Peyer's patch (tissue), 4 donors: ENCODE results near the gene RANBP1. TPM values are rescaled to one million over a fixed set of nuclear protein-coding genes. Genes with fewer than 3 reads are reported as not detected.

ENCODE experiments used
- DNase-seq, 3 donors: peaks; one replicate each; pipeline ENCODE4 v3.0.0-alpha.2; 2017 to 2019
- H3K27ac ChIP-seq, 4 donors: fragments of 200-600 bp; sonication (generic); one replicate each; pipeline ENCODE4 v1.5.1; 2016 to 2019
- H3K27me3 ChIP-seq, 2 donors: fragments of 200-600 bp; sonication (generic); one replicate each; pipeline ENCODE4 v1.5.1; 2019
- H3K36me3 ChIP-seq, 3 donors: fragments of 200-600 bp; sonication (generic); one replicate each; pipeline ENCODE4 v1.5.1; 2016 to 2019
- H3K4me1 ChIP-seq, 4 donors: fragments of 200-600 bp; sonication (generic); one replicate each; pipeline ENCODE4 v1.5.1; 2016 to 2019
- H3K4me3 ChIP-seq, 4 donors: fragments of 200-600 bp; sonication (generic); 1 replicate in 3 of 4; 2 replicates in 1 of 4; pipeline ENCODE4 v1.5.1; 2016 to 2019; ENCODE audit warnings: mild to moderate bottlenecking in 1 of 4
- H3K9me3 ChIP-seq, 4 donors: fragments of 200-600 bp; sonication (generic); one replicate each; pipeline ENCODE4 v1.5.1; 2016 to 2019; ENCODE audit warnings: mild to moderate bottlenecking in 1 of 4
- POLR2A ChIP-seq, 2 donors: fragments of 450-650 bp; IDR thresholded peaks; one replicate each; pipeline ENCODE4 v1.5.1; 2017; ENCODE audit warnings: antibody characterized with exemption in 2 of 2, mild to moderate bottlenecking in 2 of 2, moderate library complexity in 2 of 2
- total RNA-seq, 4 donors: library from RNA; depleted of rRNA; stranded (reverse); fragments of >200 nt; gene quantifications; one replicate each; pipeline ENCODE4 v1.1.0, GENCODE V29; 2016
- TF ChIP-seq, protein P1 (sequence below), 6 experiments: fragments of 450-650 bp in 4 of 6; fragments of 200-600 bp in 2 of 6; sonication (generic) in 1 of 6; IDR thresholded peaks; one replicate each; pipeline ENCODE4 v1.5.1; 2017 to 2019; ENCODE audit warnings: antibody characterized with exemption in 6 of 6, mild to moderate bottlenecking in 3 of 6, moderate library complexity in 1 of 6

RANBP1 gene
- total RNA-seq, 4 donors from 2014 or later = 103 to 203 (median 163) TPM

DNA sequence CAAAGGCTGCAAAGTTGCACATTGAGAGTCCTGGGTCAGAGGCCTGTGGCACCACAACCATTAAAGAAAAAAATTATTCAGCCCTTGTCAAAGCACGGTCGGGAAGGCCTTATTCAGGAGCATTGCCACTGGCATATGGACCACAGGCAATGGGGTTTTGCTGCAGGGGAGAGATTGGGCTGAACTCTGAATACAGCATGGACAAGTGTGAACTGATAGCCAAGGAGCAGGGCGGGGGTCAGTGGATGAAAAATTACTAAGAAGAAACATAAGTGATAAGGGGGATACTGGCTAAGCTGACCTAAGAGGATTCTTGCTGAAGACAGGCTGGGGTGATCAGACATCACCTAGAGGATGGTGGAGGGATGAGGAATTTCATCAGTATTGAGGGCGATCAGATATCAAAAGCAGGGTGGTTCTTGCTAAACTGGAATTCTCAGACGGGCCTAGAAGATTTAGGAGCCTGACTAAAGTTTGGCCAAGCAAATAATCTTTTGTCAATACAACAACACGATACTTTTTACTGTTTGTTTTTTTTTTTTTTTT, 39.2 kb upstream of the RANBP1 start:
- H3K27ac ChIP-seq = no peak overlapping the region
- no peak overlapping the region for H3K4me3 ChIP-seq
- H3K4me1 ChIP-seq = peaks cover 0 to 10% (median 7%) of the 10 kb centered on the region in 4 donors
- no peak for DNase-seq
- no peak for TF ChIP-seq POLR2A (IDR thresholded peaks at IDR 0.05)
- TF ChIP-seq, protein P1, sequence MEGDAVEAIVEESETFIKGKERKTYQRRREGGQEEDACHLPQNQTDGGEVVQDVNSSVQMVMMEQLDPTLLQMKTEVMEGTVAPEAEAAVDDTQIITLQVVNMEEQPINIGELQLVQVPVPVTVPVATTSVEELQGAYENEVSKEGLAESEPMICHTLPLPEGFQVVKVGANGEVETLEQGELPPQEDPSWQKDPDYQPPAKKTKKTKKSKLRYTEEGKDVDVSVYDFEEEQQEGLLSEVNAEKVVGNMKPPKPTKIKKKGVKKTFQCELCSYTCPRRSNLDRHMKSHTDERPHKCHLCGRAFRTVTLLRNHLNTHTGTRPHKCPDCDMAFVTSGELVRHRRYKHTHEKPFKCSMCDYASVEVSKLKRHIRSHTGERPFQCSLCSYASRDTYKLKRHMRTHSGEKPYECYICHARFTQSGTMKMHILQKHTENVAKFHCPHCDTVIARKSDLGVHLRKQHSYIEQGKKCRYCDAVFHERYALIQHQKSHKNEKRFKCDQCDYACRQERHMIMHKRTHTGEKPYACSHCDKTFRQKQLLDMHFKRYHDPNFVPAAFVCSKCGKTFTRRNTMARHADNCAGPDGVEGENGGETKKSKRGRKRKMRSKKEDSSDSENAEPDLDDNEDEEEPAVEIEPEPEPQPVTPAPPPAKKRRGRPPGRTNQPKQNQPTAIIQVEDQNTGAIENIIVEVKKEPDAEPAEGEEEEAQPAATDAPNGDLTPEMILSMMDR (IDR thresholded peaks at IDR 0.05) = no peak
- H3K27me3 ChIP-seq = no peaks in the 10 kb centered on the region
- no peaks in the 10 kb centered on the region for H3K36me3 ChIP-seq
- no peaks in the 10 kb centered on the region for H3K9me3 ChIP-seq

DNA sequence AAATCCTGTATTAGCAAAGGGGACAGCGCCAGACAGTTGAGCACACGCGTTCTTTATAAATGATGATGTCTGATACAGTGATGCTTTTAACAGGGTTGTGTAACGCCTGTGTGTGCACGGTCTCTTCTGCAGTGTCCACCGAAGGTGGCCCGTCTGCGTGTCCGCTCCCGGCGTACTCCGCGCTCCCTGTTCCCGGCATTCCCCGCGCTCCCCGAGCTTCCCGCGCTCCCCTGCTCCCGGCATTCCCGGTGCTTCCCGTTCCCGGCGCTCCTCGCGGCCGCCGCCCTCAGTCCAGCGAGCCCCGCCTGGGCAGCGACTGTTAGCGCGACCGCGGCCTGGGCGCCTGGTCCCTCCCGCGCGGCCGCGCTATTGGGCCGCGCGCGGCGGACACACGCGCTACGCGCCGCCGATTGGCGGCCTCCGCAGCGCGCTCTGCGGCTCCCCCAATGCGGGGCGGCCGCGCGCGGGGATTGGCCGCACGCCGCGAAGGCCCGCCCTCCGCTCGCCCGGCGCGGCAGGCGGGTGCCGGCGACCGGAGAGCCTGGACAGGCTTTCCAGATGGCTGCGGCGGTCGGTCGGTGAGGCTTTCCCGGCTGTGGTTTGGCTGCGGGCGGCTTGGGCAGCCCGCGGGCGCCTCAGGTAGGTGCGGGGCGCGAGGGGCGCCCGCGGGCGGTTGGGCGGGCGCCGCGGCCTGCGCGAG, 36.0 kb upstream of the RANBP1 start, which contains the start of gene DGCR8:
Gene DGCR8, plus strand, starts transcription at position 497 of the 700 bp plus-strand sequence. CDS start 5,723 bp downstream, outside the sequence.
- TF ChIP-seq, protein P1 (IDR thresholded peaks at IDR 0.05) = peak in 1 of 6 experiments; percentile 1
- TF ChIP-seq POLR2A (IDR thresholded peaks at IDR 0.05) = peak; percentile 46 to 63
- H3K36me3 ChIP-seq = no peaks in the 10 kb centered on the region
- no peaks in the 10 kb centered on the region for H3K27me3 ChIP-seq
- peak within 1 kb of the TSS; percentile 81 to 99 (median 88) for H3K4me3 ChIP-seq
- DNase-seq = peak; percentile 55 to 96 (median 94)
- peak within 1 kb of the TSS; percentile 79 to 95 (median 90) for H3K27ac ChIP-seq
- peaks cover 0 to 37% (median 7%) of the 10 kb centered on the region in 4 donors for H3K4me1 ChIP-seq
- no peaks in the 10 kb centered on the region for H3K9me3 ChIP-seq

DNA sequence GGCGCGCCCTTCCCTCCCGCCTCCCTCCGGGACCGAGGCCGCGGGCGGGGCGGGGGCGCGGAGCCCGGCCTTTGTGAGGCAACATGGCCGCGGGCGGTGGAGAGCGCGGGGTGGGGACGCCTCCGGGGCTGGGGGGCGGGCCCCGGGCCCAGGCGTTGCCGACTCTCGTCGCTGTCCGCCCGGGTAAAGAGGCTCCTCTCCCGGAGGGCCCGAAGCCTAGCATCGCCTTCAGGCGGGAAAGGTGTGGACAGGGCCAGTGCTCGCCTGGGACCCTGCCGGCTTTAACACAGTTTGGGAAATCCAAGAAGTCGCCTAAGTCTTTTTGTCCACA, 35.5 kb upstream of the RANBP1 start:
- DNase-seq = peak; percentile 66 to 85 (median 80)
- peaks cover 0 to 40% (median 7%) of the 10 kb centered on the region in 4 donors for H3K4me1 ChIP-seq
- no peaks in the 10 kb centered on the region for H3K27me3 ChIP-seq
- H3K9me3 ChIP-seq = no peaks in the 10 kb centered on the region
- peak overlapping the region; percentile 81 to 99 (median 88) for H3K4me3 ChIP-seq
- H3K27ac ChIP-seq = peak overlapping the region; percentile 79 to 95 (median 90)
- no peaks in the 10 kb centered on the region for H3K36me3 ChIP-seq
- TF ChIP-seq, protein P1 (IDR thresholded peaks at IDR 0.05) = no peak
- TF ChIP-seq POLR2A (IDR thresholded peaks at IDR 0.05) = no peak

DNA sequence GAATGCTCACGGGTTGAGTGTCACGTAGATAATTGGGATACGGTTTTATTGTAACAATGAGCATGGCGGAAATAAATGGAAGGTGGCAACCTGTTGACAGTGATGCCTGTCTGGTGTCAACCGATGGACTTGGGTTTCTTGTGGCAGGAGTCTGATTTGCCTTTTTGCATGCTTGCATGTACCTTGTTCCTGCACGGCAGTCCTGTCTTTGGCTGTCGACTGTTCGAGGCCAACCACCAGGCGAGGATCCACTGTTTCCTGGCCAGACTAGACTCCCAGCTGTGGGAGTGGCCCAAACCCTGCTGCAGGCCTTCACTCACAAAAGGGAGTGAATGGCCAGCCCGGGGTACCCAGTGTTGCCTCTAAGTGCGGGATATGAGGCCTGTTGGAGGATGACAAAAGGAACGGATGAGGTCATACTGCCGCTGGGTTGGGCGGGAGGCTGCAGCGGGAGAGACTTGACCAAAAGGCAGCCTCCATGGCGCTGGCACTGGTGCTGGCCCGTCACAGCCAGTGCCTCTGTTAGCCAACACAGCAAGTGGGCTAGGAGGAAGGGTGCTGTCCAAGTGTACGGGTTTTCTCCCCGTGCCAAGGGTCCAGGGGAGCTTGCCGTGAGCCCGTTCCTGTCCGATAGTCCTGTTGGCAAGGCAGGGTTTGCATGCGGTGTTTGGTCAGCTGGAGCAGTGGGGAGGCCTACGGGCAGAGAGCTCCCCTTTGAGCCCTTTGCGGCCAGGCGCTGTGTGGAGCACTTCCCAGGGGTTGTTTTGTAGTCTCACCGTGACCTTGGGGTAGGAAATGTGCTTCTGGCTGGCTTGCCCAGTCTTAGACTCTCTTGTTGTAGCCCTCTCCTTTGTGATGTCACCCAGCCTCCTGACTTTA, 34.9 kb upstream of the RANBP1 start:
- TF ChIP-seq, protein P1 (IDR thresholded peaks at IDR 0.05) = no peak
- no peak for TF ChIP-seq POLR2A (IDR thresholded peaks at IDR 0.05)
- Histone ChIP-seq H3K27ac (peak overlapping the region; percentile 79 to 95 (median 90)), H3K4me3 (peak overlapping the region; percentile 81 to 99 (median 88)), H3K9me3 (no peaks in the 10 kb centered on the region), H3K36me3 (peaks cover 0 to 5% (median 0%) of the 10 kb centered on the region in 3 donors), H3K4me1 (peaks cover 0 to 40% (median 7%) of the 10 kb centered on the region in 4 donors), H3K27me3 (no peaks in the 10 kb centered on the region)
- DNase-seq = peak in 1 of 3 donors; percentile 57

DNA sequence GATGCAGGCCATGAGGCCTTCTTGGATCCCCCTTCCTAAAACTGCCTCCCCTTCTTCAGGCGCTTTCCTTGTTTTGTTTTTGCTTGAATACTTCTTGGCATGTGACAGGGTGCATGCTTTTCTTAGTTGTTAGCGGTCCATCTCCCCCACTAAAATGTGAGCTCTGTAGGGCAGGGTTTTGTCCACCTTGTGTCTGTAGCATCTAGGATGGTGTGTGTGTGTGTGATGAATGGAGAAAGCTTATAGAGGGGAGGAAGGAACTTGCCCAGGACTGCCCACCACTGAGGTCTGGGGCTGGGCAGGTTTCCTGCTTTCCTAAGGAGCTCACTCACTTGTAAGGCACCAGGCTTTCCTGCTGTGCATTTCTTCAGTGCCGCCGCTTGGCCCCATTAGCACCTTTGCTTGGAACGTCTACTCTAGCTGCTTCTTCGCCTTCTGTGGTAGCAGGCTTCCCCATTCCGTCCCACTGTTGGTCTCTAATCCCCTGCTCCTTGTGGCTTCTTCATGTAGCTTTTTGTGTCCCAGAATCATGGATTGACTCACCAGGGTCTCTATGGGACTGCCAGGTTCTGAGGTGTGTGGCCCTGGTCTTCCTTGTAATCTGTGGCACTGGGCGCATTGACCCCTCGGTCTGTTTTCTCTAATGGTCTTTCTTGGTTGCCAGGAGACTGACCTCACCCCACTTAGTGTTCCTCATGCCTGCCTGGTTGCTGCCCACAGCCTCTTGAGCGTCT, 32.6 kb upstream of the RANBP1 start:
- no peak overlapping the region for H3K4me3 ChIP-seq
- H3K27ac ChIP-seq = no peak overlapping the region
- peaks cover 0 to 40% (median 7%) of the 10 kb centered on the region in 4 donors for H3K4me1 ChIP-seq
- peaks cover 0 to 27% (median 0%) of the 10 kb centered on the region in 3 donors for H3K36me3 ChIP-seq
- no peak for DNase-seq
- no peak for TF ChIP-seq POLR2A (IDR thresholded peaks at IDR 0.05)
- TF ChIP-seq, protein P1 (IDR thresholded peaks at IDR 0.05) = no peak
- no peaks in the 10 kb centered on the region for H3K9me3 ChIP-seq
- no peaks in the 10 kb centered on the region for H3K27me3 ChIP-seq
